Adrenal gland (tissue), 12 donors: ENCODE measurements around the gene GGA2. TPM values are rescaled to one million over a fixed set of nuclear protein-coding genes. Genes with fewer than 3 reads are reported as not detected.

Experiments
- DNase-seq, 7 donors: peaks; one replicate each; pipeline ENCODE4 v3.0.0-alpha.2; 2019 to 2020
- H3K27ac ChIP-seq, 5 donors: fragments of 200-600 bp; sonication (generic) in 4 of 5; 1 replicate in 3 of 5; 2 replicates in 2 of 5; pipeline versions ENCODE4 v1.5.1 to v1.8.0; 2016 to 2020; ENCODE audit warnings: mild to moderate bottlenecking in 1 of 5
- H3K27me3 ChIP-seq: fragments of 200-600 bp; 2 replicates; pipeline ENCODE4 v1.8.0; 2021
- H3K36me3 ChIP-seq, 2 donors: fragments of 200-600 bp; replicated peaks in 1 of 2; 1 replicate in 1 of 2; 2 replicates in 1 of 2; pipeline versions ENCODE4 v1.5.1 to v1.8.0; 2018 to 2022
- H3K4me1 ChIP-seq, 2 donors: fragments of 200-600 bp; replicated peaks in 1 of 2; 1 replicate in 1 of 2; 2 replicates in 1 of 2; pipeline versions ENCODE4 v1.5.1 to v1.8.0; 2018 to 2021
- H3K4me3 ChIP-seq, 4 donors: fragments of 200-600 bp; sonication (generic) in 3 of 4; one replicate each; pipeline ENCODE4 v1.5.1; 2016 to 2018
- H3K9me3 ChIP-seq, 3 donors: fragments of 200-600 bp; sonication (generic) in 1 of 3; replicated peaks in 1 of 3; 1 replicate in 2 of 3; 2 replicates in 1 of 3; pipeline versions ENCODE4 v1.5.1 to v1.8.0; 2016 to 2021
- POLR2A ChIP-seq, 2 donors: fragments of 450-650 bp; IDR thresholded peaks; one replicate each; pipeline ENCODE4 v1.6.1; 2017; ENCODE audit warnings: antibody characterized with exemption in 2 of 2, mild to moderate bottlenecking in 2 of 2, moderate library complexity in 1 of 2
- WGBS, 4 donors: extraction: QIAGEN DNeasy Blood & Tissue Kit in 2 of 4; methylation state at CpG; one replicate each; pipeline versions ENCODE4 v1.1.5 to v1.1.7; 2013 to 2017; 5-methylcytosine and 5-hydroxymethylcytosine counted together
- intact Hi-C, 2 donors: fragments of 100-400 bp; cut with DNase I; formaldehyde crosslinking; loops; one replicate each; pipeline versions ENCODE4 v1.14.1 to v1.15.0; 2022 to 2023
- polyA plus RNA-seq, 3 donors: library from polyadenylated mRNA; stranded (reverse); fragments of 200-250 nt in 2 of 3; fragments of 350-450 nt in 1 of 3; fragmentation: Illumina TruSeq in 1 of 3; extraction: RNeasy Lipid Tissue Mini Kit (QIAGEN cat#74804) in 1 of 3; gene quantifications; one replicate each; pipeline ENCODE4 v1.2.3, GENCODE V29; 2013 to 2014
- total RNA-seq, 9 donors: library from RNA; depleted of rRNA in 4 of 9; stranded (reverse); fragments of >200 nt in 4 of 9; fragments of 120-200 nt in 1 of 9; fragmentation: NEBNext Ultra II Directional in 1 of 9; extraction: Animal tissue kit (Norgen Biotek cat#: 25700) in 1 of 9; gene quantifications; one replicate each; pipeline versions ENCODE4 v1.1.0 to v1.2.4, GENCODE V29; 2013 to 2023
- TF ChIP-seq, protein P1 (sequence below), 6 experiments: fragments of 450-650 bp in 4 of 6; fragments of 200-600 bp in 2 of 6; sonication (generic) in 1 of 6; IDR thresholded peaks; 1 replicate in 5 of 6; 2 replicates in 1 of 6; pipeline versions ENCODE4 v1.5.1 to v1.8.0; 2016 to 2021; ENCODE audit warnings: antibody characterized with exemption in 6 of 6, mild to moderate bottlenecking in 2 of 6, moderate library complexity in 1 of 6
- donor health status: healthy with polysubstance abuse.
- donor health status: Bipolar disorder and iron deficiency.
- donor health status: DM: yes; HTN: yes; CAD: no.
- donor health status: DM: no; HTN: no; CAD: no.
- donor health status: DM: no; HTN: no; CAD: no.
- donor health status: DM: yes; HTN: yes; CAD: no.

GGA2 gene
- total and polyA plus RNA-seq, 12 donors: 37.7 to 143 (median 116) TPM

DNA sequence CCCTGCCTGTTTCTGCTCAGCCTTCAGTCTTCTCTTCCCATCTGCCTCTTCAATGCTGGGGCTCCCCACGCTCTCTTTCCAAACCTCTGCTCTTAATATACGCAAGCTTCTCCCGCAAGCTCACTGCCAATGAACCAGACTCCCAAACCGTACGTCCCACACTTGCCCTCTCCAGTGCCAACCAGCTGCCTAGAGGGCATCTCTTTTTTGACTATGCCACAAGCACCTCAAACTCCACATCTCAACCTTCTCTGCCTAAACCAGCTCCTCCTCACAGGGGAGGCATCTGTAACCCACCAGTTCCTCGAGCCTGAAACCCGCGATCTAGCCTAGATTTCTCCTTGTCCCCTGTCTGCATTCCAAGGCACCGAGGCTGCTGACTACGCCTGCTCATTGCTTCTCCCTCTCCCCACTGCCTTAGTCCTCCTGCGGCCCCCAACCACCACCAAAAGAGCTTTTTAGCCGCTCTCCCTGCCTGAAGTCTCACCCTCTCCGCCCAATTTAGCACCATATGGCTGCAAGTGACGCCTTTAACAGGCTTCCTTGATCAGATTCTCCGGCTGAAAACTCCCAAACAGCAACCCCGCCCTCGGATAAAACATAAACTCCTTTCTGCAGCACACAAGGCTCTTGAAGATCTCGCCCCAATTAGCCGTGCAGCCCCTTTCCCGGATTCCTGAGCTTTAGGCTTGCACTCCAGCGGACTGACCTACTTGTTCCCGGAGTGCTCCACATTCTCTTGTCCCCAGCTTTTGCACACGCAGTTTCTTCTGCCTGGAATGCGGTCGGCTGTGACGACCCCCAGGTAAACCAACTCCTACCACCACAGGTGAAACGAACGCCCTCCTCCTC lies 1.5 kb downstream of the GGA2 start:
- intact Hi-C loops: loop anchor here in 1 of 2 donors (10.0 kb wide), 1 partner anchor 46 kb away; the partner anchor contains the start of genes EARS2 and UBFD1
- peak overlapping the region; percentile 19 to 95 (median 60) for H3K4me3 ChIP-seq
- H3K9me3 ChIP-seq: no peaks in the 10 kb centered on the region
- H3K27me3 ChIP-seq: no peaks in the 10 kb centered on the region
- no peaks in the 10 kb centered on the region for H3K36me3 ChIP-seq
- peak overlapping the region in 3 of 5 donors; percentile 45 to 96 (median 91) for H3K27ac ChIP-seq
- H3K4me1 ChIP-seq: peaks cover 30 to 48% of the 10 kb centered on the region in 2 donors
- peak in 1 of 2 donors; percentile 30 for TF ChIP-seq POLR2A (IDR thresholded peaks at IDR 0.05)
- TF ChIP-seq, protein P1, sequence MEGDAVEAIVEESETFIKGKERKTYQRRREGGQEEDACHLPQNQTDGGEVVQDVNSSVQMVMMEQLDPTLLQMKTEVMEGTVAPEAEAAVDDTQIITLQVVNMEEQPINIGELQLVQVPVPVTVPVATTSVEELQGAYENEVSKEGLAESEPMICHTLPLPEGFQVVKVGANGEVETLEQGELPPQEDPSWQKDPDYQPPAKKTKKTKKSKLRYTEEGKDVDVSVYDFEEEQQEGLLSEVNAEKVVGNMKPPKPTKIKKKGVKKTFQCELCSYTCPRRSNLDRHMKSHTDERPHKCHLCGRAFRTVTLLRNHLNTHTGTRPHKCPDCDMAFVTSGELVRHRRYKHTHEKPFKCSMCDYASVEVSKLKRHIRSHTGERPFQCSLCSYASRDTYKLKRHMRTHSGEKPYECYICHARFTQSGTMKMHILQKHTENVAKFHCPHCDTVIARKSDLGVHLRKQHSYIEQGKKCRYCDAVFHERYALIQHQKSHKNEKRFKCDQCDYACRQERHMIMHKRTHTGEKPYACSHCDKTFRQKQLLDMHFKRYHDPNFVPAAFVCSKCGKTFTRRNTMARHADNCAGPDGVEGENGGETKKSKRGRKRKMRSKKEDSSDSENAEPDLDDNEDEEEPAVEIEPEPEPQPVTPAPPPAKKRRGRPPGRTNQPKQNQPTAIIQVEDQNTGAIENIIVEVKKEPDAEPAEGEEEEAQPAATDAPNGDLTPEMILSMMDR (IDR thresholded peaks at IDR 0.05): no peak
- no peak for DNase-seq
- 11 to 20% (median 12%) methylated on average over 28 of the region's 28 CpGs for WGBS, 4 donors

DNA sequence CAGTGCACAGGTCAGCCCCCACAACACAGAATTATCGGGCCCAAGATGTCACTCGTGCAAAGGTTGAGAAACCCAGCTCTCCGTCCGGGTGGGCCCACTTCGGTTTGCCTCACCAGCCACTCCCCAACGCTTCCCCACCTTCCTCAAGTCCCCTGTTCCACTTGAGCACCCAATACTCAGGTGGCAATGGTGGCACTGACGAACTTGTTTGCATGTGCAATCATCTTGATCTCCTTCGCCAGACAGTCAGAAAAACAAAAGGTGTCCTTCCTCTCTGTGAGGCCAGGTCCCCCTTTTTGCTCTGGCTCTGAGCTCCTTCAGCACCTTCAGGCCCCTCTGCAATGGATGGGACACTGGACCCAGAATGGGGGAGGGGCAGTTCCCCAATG lies 3.7 kb downstream of the GGA2 start:
- intact Hi-C loops: loop anchor here in 1 of 2 donors (10.0 kb wide), 1 partner anchor 48 kb away; the partner anchor contains the start of genes EARS2 and UBFD1
- Histone ChIP-seq H3K4me1 (peaks cover 36 to 64% of the 10 kb centered on the region in 2 donors), H3K27ac (no peak overlapping the region), H3K4me3 (no peak overlapping the region), H3K9me3 (no peaks in the 10 kb centered on the region), H3K27me3 (no peaks in the 10 kb centered on the region), H3K36me3 (no peaks in the 10 kb centered on the region)
- WGBS, 4 donors: 92 to 98% (median 94%) methylated on average over 8 of the region's 8 CpGs
- TF ChIP-seq, protein P1 (IDR thresholded peaks at IDR 0.05): no peak
- no peak for TF ChIP-seq POLR2A (IDR thresholded peaks at IDR 0.05)
- DNase-seq: no peak

DNA sequence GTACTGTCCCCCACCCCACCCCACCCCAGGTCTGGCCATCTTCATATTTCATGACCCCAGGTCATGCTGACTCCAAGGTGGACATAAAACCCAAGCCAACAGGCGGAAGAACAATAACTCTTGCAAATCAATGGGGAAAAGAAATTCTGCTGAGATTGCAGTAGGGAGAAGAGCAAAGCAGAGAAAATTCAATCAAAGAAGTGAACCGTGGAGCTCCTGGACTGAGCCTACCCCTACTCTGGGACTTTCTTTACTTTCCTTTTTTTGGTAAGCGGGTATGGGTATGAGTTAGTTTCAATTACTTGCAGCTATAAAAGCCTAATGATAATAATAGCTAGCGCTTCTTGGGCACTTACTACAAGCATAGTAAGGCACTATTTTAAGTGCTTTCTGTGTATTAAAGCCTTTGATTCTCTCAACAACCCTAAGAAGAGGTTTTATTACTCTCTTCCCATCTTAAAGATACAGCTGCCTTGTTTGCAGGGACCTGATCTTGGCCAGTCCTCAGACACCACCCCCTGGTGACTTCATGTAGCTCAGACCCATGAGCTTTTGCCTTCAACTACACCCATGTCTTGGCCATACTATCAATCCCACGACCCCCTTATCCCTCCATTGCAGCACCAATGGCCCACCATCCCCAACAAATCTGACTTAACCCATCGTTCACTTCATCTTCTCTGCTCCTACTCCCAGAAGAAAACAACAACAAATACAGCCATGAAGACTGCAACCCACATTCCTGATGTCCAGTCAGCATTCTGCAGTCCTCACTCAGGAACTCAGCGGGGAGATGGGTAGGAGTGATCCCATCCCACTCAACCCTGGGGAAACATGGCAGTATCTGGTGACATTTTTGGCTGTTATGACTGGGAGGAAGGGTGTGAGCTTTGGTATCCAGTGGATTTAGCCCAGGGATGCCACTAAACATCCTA lies 4.4 kb downstream of the GGA2 start:
- WGBS, 4 donors: 83 to 90% (median 86%) methylated on average over 7 of the region's 7 CpGs
- TF ChIP-seq POLR2A (IDR thresholded peaks at IDR 0.05): no peak
- TF ChIP-seq, protein P1 (IDR thresholded peaks at IDR 0.05): no peak
- Histone ChIP-seq H3K27me3 (no peaks in the 10 kb centered on the region), H3K4me1 (peaks cover 43 to 70% of the 10 kb centered on the region in 2 donors), H3K27ac (peak overlapping the region in 2 of 5 donors; percentile 19 to 67), H3K9me3 (no peaks in the 10 kb centered on the region), H3K4me3 (no peak overlapping the region), H3K36me3 (no peaks in the 10 kb centered on the region)
- no peak for DNase-seq
- intact Hi-C loops: loop anchor here in 1 of 2 donors (10.0 kb wide), 1 partner anchor 49 kb away; the partner anchor contains the start of genes EARS2 and UBFD1
